Measurements from ENCODE around the gene CLOCK.
"Not testable (repeated sequence)": the region's sequence is repeated elsewhere in the genome, so short reads cannot be mapped to it uniquely, and the experiment has no call there.

The CLOCK gene

GRCh38 chr4:55546756-55547465, at the start of gene CLOCK:
Gene CLOCK, minus strand, starts transcription at chr4:55546909. Its CDS starts 64,124 bp downstream, at chr4:55482785.
- peak; percentile 77 for DNase-seq (ENCODE audit: low read depth in 2 of 2)

GRCh38 chr4:55592014-55592413, 45.3 kb upstream of the CLOCK start, which contains the start of gene PDCL2:
Gene PDCL2, minus strand, starts transcription at chr4:55592245. Its CDS starts 136 bp downstream, at chr4:55592109.
- no peak for DNase-seq (ENCODE audit: low read depth in 2 of 2)

GRCh38 chr4:55588160-55588559, 41.5 kb upstream of the CLOCK start:
- DNase-seq (ENCODE audit: low read depth in 2 of 2), result no peak

GRCh38 chr4:55582773-55583172, 36.1 kb upstream of the CLOCK start:
- not testable (repeated sequence) for DNase-seq (ENCODE audit: low read depth in 2 of 2)

GRCh38 chr4:55578341-55579010, 31.8 kb upstream of the CLOCK start:
- no peak for DNase-seq (ENCODE audit: low read depth in 2 of 2)

- no peak for DNase-seq (ENCODE audit: low read depth in 2 of 2)
Observed at GRCh38 chr4:55575513-55575912, 28.8 kb upstream of the CLOCK start.

GRCh38 chr4:55574252-55574651, 27.5 kb upstream of the CLOCK start:
- DNase-seq (ENCODE audit: low read depth in 2 of 2), result no peak

- DNase-seq (ENCODE audit: low read depth in 2 of 2), result no peak
Observed at GRCh38 chr4:55571806-55572205, 25.1 kb upstream of the CLOCK start.

- DNase-seq (ENCODE audit: low read depth in 2 of 2), result no peak
Observed at GRCh38 chr4:55568905-55569504, 22.3 kb upstream of the CLOCK start.

GRCh38 chr4:55561889-55562288, 15.2 kb upstream of the CLOCK start:
- DNase-seq (ENCODE audit: low read depth in 2 of 2), result no peak

GRCh38 chr4:55560096-55560495, 13.4 kb upstream of the CLOCK start:
- no peak for DNase-seq (ENCODE audit: low read depth in 2 of 2)

GRCh38 chr4:55554453-55555030, 7.8 kb upstream of the CLOCK start:
- DNase-seq (ENCODE audit: low read depth in 2 of 2), result no peak

GRCh38 chr4:55553441-55554201, 6.9 kb upstream of the CLOCK start:
- no peak for DNase-seq (ENCODE audit: low read depth in 2 of 2)

GRCh38 chr4:55551964-55552363, 5.3 kb upstream of the CLOCK start:
- DNase-seq (ENCODE audit: low read depth in 2 of 2), result not testable (repeated sequence)

- DNase-seq (ENCODE audit: low read depth in 2 of 2), result no peak
Observed at GRCh38 chr4:55549888-55550287, 3.2 kb upstream of the CLOCK start.

- DNase-seq (ENCODE audit: low read depth in 2 of 2), result no peak
Observed at GRCh38 chr4:55547918-55548317, 1.2 kb upstream of the CLOCK start.

- DNase-seq (ENCODE audit: low read depth in 2 of 2), result no peak
Observed at GRCh38 chr4:55547466-55547770, 709 bp upstream of the CLOCK start.

GRCh38 chr4:55546506-55546755, 278 bp downstream of the CLOCK start:
- no peak for DNase-seq (ENCODE audit: low read depth in 2 of 2)

- peak; percentile 46 to 52 for DNase-seq (ENCODE audit: low read depth in 2 of 2)
Observed at GRCh38 chr4:55545641-55546505, 836 bp downstream of the CLOCK start.

GRCh38 chr4:55545151-55545550, 1.6 kb downstream of the CLOCK start:
- no peak for DNase-seq (ENCODE audit: low read depth in 2 of 2)

- DNase-seq (ENCODE audit: low read depth in 2 of 2), result no peak
Observed at GRCh38 chr4:55543858-55544257, 2.9 kb downstream of the CLOCK start.
